Left lung (tissue), 10 donors: Measurements from ENCODE around the gene NTSR2. TPM values are rescaled to one million over a fixed set of nuclear protein-coding genes. Genes with fewer than 3 reads are reported as not detected.

Source experiments
- ATAC-seq: fragments of 200-7000 bp; cut with Tn5 transposase; one replicate; pipeline ENCODE4 v1.9.1; 2020; ENCODE audit warnings: moderate library complexity
- DNase-seq, 4 donors: peaks; one replicate each; pipeline ENCODE4 v3.0.0-alpha.2; 2013 to 2020
- H3K27ac ChIP-seq, 2 donors: fragments of 200-600 bp; sonication (generic) in 1 of 2; one replicate each; pipeline versions ENCODE4 v1.5.0 to v1.8.0; 2020 to 2021
- H3K27me3 ChIP-seq, 2 donors: fragments of 200-600 bp; sonication (generic) in 1 of 2; one replicate each; pipeline versions ENCODE4 v1.5.0 to v1.8.0; 2020 to 2021
- H3K36me3 ChIP-seq, 2 donors: fragments of 200-600 bp; sonication (generic) in 1 of 2; one replicate each; pipeline versions ENCODE4 v1.5.0 to v1.8.0; 2020 to 2021
- H3K4me1 ChIP-seq, 2 donors: fragments of 200-600 bp; one replicate each; pipeline ENCODE4 v1.8.0; 2021
- H3K4me3 ChIP-seq, 2 donors: fragments of 200-600 bp; sonication (generic) in 1 of 2; one replicate each; pipeline versions ENCODE4 v1.5.0 to v1.8.0; 2020 to 2021; ENCODE audit warnings: mild to moderate bottlenecking in 1 of 2
- H3K9me3 ChIP-seq, 2 donors: fragments of 200-600 bp; sonication (generic) in 1 of 2; one replicate each; pipeline versions ENCODE4 v1.5.0 to v1.8.0; 2020 to 2021
- CTCF ChIP-seq, 2 donors: fragments of 200-600 bp; sonication (generic) in 1 of 2; IDR thresholded peaks; one replicate each; pipeline versions ENCODE4 v1.5.0 to v1.8.0; 2021; ENCODE audit warnings: antibody characterized with exemption in 2 of 2
- intact Hi-C, 2 donors: fragments of 100-400 bp; cut with DNase I; formaldehyde crosslinking; loops; one replicate each; pipeline versions ENCODE4 v1.11.2 to v1.14.2; 2022
- polyA plus RNA-seq, 6 donors: library from polyadenylated mRNA; unstranded; fragments of 120-200 nt; gene quantifications; one replicate each; pipeline ENCODE4 v1.2.1, GENCODE V29; 2013; ENCODE audit not compliant: insufficient read length in 6 of 6
- total RNA-seq, 2 donors: library from RNA; stranded (reverse); fragmentation: NEBNext Ultra II Directional; extraction: Animal tissue kit (Norgen Biotek cat#: 25700); gene quantifications; one replicate each; pipeline ENCODE4 v1.2.1, GENCODE V29; 2021
- donor health status: DM: no; HTN: yes; CAD: no.
- donor health status: DM: no; HTN: no; CAD: no.

Gene NTSR2
- total and polyA plus RNA-seq, 8 donors: not detected

DNA sequence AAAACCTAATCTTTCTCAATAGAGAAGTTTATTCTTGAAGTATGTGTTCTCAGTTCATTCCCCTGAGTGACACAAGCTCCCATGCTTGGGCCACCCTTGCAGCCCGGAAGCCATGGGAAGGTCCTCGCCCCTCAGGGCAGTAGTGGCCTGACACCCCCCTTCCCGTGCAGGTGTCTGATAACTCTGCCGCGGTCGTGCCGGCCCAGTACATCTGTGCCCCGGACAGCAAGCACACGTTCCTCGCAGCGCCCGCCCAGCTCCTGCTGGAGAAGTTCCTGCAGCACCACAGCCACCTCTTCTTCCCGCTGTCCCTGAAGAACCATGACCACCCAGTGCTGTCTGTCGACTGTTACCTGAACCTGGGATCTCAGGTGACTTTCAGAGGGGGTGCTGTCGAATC, 32.4 kb downstream of the NTSR2 start:
- intact Hi-C loops: no loop called here
- DNase-seq (no peak), ATAC-seq (no peak)
- no peaks in the 10 kb centered on the region for H3K9me3 ChIP-seq
- TF ChIP-seq CTCF (IDR thresholded peaks at IDR 0.05): no peak
- H3K36me3 ChIP-seq: no peaks in the 10 kb centered on the region
- H3K4me1 ChIP-seq: no peaks in the 10 kb centered on the region
- no peaks in the 10 kb centered on the region for H3K27me3 ChIP-seq
- H3K4me3 ChIP-seq: no peak overlapping the region
- no peak overlapping the region for H3K27ac ChIP-seq

GRCh38 chr2:11636593-11637295, 33.3 kb downstream of the NTSR2 start:
- H3K36me3 ChIP-seq: no peaks in the 10 kb centered on the region
- ATAC-seq: no peak

GRCh38 chr2:11635141-11635540, 34.9 kb downstream of the NTSR2 start:
- no peaks in the 10 kb centered on the region for H3K9me3 ChIP-seq
- no peaks in the 10 kb centered on the region for H3K36me3 ChIP-seq
- intact Hi-C loops: no loop called here
- no peak overlapping the region for H3K27ac ChIP-seq
- TF ChIP-seq CTCF (IDR thresholded peaks at IDR 0.05): no peak
- no peak overlapping the region for H3K4me3 ChIP-seq
- no peaks in the 10 kb centered on the region for H3K4me1 ChIP-seq
- DNase-seq: no peak
- no peaks in the 10 kb centered on the region for H3K27me3 ChIP-seq
- no peak for ATAC-seq

More at GRCh38 chr2:11636593-11637295, 33.3 kb downstream of the NTSR2 start:
- no peak for TF ChIP-seq CTCF (IDR thresholded peaks at IDR 0.05)
- DNase-seq: no peak
- Histone ChIP-seq H3K9me3 (no peaks in the 10 kb centered on the region), H3K4me3 (no peak overlapping the region), H3K27ac (no peak overlapping the region), H3K4me1 (no peaks in the 10 kb centered on the region), H3K27me3 (no peaks in the 10 kb centered on the region)
- intact Hi-C loops: no loop called here

DNA sequence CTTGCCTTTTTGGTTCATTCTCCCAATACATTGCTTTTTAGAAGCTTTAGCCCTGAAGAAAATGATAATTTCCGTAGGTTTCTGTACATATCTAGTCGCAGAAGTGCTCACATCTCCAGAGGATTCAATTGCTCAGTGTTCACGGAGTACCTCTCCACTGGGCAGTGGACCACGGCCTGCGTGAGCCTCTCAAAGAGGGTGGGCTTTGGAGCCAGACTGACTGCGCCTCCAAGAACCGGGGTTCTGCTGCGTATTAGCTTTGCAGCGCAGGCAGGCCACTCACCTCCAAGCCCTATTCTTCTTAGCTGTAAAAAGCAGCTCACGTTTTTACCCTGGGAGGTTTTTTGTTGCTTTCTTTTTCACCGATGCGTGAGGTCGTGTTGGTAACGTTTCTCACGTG, 35.4 kb downstream of the NTSR2 start:
- intact Hi-C loops: no loop called here
- Histone ChIP-seq H3K4me1 (no peaks in the 10 kb centered on the region), H3K36me3 (no peaks in the 10 kb centered on the region), H3K4me3 (no peak overlapping the region), H3K27ac (no peak overlapping the region), H3K27me3 (no peaks in the 10 kb centered on the region), H3K9me3 (no peaks in the 10 kb centered on the region)
- DNase-seq (peak in 1 of 4 donors; percentile 67), ATAC-seq (no peak)
- no peak for TF ChIP-seq CTCF (IDR thresholded peaks at IDR 0.05)

DNA sequence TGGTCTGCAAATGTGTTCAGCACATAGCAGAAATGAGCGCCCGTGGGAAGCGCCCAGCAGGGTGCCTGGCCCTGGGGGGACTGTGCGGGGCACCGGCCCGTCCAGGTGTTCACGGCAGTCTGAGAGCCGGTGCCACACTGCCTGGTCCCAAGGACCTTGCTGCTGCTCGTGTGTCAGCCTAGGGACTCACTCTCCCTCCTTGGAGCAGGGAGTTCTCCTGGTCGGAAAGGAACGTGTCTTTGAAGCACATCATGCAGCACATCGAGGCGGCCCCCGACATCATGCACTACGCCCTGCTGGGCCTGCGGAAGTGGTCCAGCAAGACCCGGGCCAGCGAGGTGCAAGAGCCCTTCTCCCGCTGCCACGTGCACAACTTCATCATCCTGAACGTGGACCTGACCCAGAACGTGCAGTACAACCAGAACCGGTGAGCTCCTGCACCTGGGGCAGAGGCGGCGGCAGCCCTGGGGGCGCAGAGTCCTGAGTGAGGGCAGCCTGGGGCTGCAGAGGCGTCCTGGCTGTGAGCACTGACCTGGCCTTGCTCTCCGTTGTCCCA, 36.0 kb downstream of the NTSR2 start:
- ATAC-seq: no peak
- H3K9me3 ChIP-seq: no peaks in the 10 kb centered on the region
- intact Hi-C loops: no loop called here
- no peaks in the 10 kb centered on the region for H3K36me3 ChIP-seq
- H3K27me3 ChIP-seq: no peaks in the 10 kb centered on the region
- no peak overlapping the region for H3K4me3 ChIP-seq
- H3K4me1 ChIP-seq: no peaks in the 10 kb centered on the region
- peak in 1 of 4 donors; percentile 77 for DNase-seq
- no peak overlapping the region for H3K27ac ChIP-seq
- no peak for TF ChIP-seq CTCF (IDR thresholded peaks at IDR 0.05)
